Mucosa of rectum (tissue), 2 donors: ENCODE results near the gene CHMP2B.

ENCODE experiments used
- H3K27ac ChIP-seq, 2 donors: one replicate each; pipeline ENCODE4 v1.7.0; 2013; ENCODE audit warnings: inconsistent platforms in 2 of 2, low read depth in 2 of 2, low read length in 2 of 2
- H3K27me3 ChIP-seq, 2 donors: one replicate each; pipeline ENCODE4 v1.7.0; 2013; ENCODE audit warnings: low read length in 2 of 2; ENCODE audit not compliant: control insufficient read depth in 2 of 2, insufficient read depth in 2 of 2
- H3K36me3 ChIP-seq, 2 donors: one replicate each; pipeline ENCODE4 v1.7.0; 2013; ENCODE audit warnings: low read length in 2 of 2; ENCODE audit not compliant: control insufficient read depth in 2 of 2, insufficient read depth in 2 of 2
- H3K4me1 ChIP-seq, 2 donors: one replicate each; pipeline ENCODE4 v1.7.0; 2013; ENCODE audit warnings: low read length in 2 of 2, mild to moderate bottlenecking in 1 of 2; ENCODE audit not compliant: control insufficient read depth in 2 of 2, insufficient read depth in 2 of 2
- H3K4me3 ChIP-seq, 2 donors: one replicate each; pipeline ENCODE4 v1.7.0; 2013; ENCODE audit warnings: low read length in 2 of 2
- H3K9ac ChIP-seq, 2 donors: one replicate each; pipeline ENCODE4 v1.7.0; 2013; ENCODE audit warnings: low read length in 2 of 2, low read depth in 1 of 2, mild to moderate bottlenecking in 1 of 2
- H3K9me3 ChIP-seq, 2 donors: one replicate each; pipeline ENCODE4 v1.7.0; 2013; ENCODE audit warnings: low read length in 2 of 2; ENCODE audit not compliant: control insufficient read depth in 2 of 2
- donor health status: healthy.
- donor health status: Normal muscosa, but diverticular disease.

The CHMP2B gene

DNA sequence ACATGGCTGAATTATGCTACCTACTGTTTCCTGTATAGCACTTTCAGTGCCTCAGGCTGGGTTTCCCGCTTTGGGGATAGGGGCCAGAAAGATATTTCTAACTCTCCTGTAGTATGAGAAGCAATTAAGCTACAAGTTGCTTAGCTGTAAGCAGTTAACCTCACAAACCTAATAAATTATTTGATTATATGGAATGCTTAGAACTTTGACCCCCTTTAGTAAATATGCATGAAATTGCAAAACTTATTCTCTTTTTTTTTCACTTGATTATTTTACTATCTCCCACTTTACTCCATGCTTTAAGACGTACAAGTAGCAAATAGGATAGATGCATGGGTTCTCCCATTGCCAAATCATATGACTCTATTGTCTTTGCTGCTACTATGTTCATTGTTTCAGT is 27.5 kb upstream of the CHMP2B start:
- Histone ChIP-seq H3K4me3 (no peak overlapping the region), H3K9ac (no peak overlapping the region), H3K36me3 (no peaks in the 10 kb centered on the region), H3K4me1 (peaks cover 2 to 10% of the 10 kb centered on the region in 2 donors), H3K27ac (no peak overlapping the region), H3K9me3 (no peaks in the 10 kb centered on the region), H3K27me3 (no peaks in the 10 kb centered on the region)

DNA sequence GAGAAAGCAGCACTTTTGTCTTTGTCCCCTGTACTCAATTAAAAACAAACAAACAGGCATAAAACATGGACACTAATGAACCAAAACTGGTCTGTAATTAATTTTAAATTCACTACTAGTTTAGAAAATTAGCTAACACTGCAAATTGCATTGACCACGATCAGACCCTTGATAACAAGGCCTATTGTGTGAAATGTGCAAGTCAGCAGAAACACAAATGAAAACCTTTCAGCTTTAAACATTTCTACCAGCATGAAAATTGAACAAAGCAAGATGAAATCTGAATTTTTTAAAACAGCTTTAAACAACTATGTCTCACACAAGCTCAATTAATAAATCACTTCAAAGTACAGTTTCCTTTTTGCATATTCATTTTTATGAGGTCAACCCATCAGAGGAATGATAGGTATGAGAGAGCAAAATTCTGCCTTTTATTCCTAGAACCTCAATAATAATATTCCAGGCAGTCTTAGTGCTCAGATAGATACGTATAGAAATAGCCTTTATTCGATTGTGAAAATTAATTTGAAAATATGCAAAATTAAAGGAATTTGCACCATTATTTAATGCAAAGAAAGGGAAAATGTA is 27.0 kb upstream of the CHMP2B start:
- Histone ChIP-seq H3K4me3 (no peak overlapping the region), H3K27ac (no peak overlapping the region), H3K9ac (no peak overlapping the region), H3K9me3 (no peaks in the 10 kb centered on the region), H3K36me3 (no peaks in the 10 kb centered on the region), H3K27me3 (no peaks in the 10 kb centered on the region), H3K4me1 (peaks cover 2 to 10% of the 10 kb centered on the region in 2 donors)

DNA sequence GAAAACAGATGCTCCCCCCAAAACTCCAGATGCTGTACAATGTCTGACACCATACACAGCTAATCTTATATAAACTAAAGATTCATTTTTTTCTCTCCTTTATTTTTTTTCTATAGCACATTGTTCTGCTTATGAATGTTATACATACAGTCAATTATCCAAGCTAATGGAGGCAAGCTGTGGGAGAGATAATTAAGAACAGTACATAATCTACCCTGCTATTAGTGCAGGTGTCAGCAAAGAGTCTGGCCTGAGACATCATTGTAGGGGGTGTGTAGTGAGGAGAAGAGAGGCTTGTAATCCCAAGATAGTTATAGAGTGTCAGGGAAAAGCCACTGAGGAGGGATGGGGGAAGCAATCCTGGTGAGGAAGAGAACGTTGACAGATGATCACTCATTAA is 25.4 kb upstream of the CHMP2B start:
- no peaks in the 10 kb centered on the region for H3K27me3 ChIP-seq
- H3K9ac ChIP-seq = no peak overlapping the region
- no peaks in the 10 kb centered on the region for H3K36me3 ChIP-seq
- no peak overlapping the region for H3K4me3 ChIP-seq
- H3K4me1 ChIP-seq = peaks cover 2 to 10% of the 10 kb centered on the region in 2 donors
- no peaks in the 10 kb centered on the region for H3K9me3 ChIP-seq
- H3K27ac ChIP-seq = no peak overlapping the region

DNA sequence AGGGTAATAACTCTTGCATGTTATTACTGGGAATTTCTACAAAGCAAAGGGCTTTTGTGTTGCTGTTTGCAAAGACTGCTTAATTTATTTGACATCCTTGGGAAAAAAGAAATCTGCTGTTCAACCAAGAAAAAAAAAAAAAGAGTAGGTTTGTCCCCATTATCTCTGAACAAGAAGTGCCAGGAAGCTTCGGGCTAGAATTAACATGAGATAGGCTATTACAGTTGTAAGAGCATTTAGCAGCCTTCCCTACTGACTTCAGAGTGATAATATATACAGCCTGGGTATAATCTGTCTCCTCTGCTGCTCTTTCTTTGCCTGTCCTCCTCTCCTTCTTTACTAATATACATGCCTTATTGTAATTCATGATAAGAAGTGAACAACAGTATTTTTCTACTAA is 23.3 kb upstream of the CHMP2B start:
- no peaks in the 10 kb centered on the region for H3K9me3 ChIP-seq

DNA sequence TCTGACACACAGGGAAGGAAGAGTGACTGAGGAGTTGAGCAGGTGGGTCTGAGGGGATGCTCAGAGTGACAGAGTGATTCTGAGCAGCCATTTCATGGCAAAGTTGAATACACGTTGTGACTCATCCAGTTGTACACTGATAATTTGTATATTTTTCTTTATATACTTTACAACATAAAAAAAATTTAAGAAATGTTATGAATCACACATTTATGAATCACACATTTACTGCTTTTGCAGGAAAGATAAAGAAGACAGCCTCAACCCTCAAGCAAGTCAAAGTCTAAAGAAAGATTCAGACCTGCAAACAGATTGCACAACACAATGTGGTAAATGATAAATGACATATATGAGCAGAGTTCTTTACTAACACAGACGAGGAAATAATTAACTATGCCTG is 21.0 kb upstream of the CHMP2B start:
- no peaks in the 10 kb centered on the region for H3K36me3 ChIP-seq
- no peak overlapping the region for H3K9ac ChIP-seq
- peaks cover 0 to 4% of the 10 kb centered on the region in 2 donors for H3K4me1 ChIP-seq
- H3K27ac ChIP-seq = no peak overlapping the region
- H3K27me3 ChIP-seq = no peaks in the 10 kb centered on the region
- no peaks in the 10 kb centered on the region for H3K9me3 ChIP-seq
- H3K4me3 ChIP-seq = no peak overlapping the region

More for the DNA sequence above, 23.3 kb upstream of the CHMP2B start:
- no peak overlapping the region for H3K27ac ChIP-seq
- H3K4me1 ChIP-seq = peaks cover 0 to 4% of the 10 kb centered on the region in 2 donors
- H3K27me3 ChIP-seq = no peaks in the 10 kb centered on the region
- no peak overlapping the region for H3K9ac ChIP-seq
- H3K36me3 ChIP-seq = no peaks in the 10 kb centered on the region
- no peak overlapping the region for H3K4me3 ChIP-seq

DNA sequence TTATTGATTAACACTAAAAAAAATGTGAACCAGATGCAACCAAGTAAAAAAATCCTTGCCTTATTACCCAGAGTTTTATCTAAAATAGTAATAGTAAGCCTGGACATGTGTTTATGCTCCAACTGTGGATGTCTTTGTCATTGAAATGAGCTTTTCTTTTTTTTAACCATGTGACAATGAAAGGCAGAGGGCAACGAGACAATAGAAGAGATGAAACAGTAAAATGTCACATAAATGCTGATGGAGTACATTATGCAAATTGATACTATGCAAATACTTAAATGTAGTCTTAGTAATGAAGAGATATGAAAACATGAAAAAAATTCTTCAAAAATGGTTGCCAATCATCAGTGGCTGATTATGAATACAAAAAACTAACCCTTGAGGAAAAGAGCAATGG is 20.5 kb upstream of the CHMP2B start:
- Histone ChIP-seq H3K4me1 (peaks cover 0 to 4% of the 10 kb centered on the region in 2 donors), H3K36me3 (no peaks in the 10 kb centered on the region), H3K27me3 (no peaks in the 10 kb centered on the region), H3K9ac (no peak overlapping the region), H3K9me3 (no peaks in the 10 kb centered on the region), H3K4me3 (no peak overlapping the region), H3K27ac (peak overlapping the region in 1 of 2 donors; percentile 39)

DNA sequence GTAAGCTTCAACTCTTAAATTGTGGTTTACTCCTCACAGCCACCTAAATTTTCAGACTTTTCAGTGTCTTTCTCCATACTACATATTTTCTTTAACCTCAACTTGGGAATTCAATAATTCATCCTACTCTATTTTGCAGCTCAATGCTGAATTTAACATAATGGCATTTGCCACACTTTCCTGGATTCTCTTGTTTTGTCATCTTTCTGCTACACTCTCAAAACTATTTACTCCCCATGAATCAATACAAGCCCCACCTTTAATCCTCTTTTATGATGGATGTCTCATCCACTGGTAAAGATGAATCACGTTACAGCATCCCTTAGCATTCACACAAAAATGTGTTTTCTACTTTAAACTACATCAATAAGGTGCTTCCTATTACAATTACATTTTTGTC is 19.6 kb upstream of the CHMP2B start:
- no peak overlapping the region for H3K9ac ChIP-seq
- no peak overlapping the region for H3K4me3 ChIP-seq
- H3K4me1 ChIP-seq = peaks cover 0 to 4% of the 10 kb centered on the region in 2 donors
- no peaks in the 10 kb centered on the region for H3K27me3 ChIP-seq
- H3K9me3 ChIP-seq = no peaks in the 10 kb centered on the region
- no peaks in the 10 kb centered on the region for H3K36me3 ChIP-seq
- H3K27ac ChIP-seq = no peak overlapping the region

- no peaks in the 10 kb centered on the region for H3K9me3 ChIP-seq
- no peaks in the 10 kb centered on the region for H3K36me3 ChIP-seq
- H3K4me1 ChIP-seq = peaks cover 0 to 4% of the 10 kb centered on the region in 2 donors
- H3K4me3 ChIP-seq = no peak overlapping the region
- no peak overlapping the region for H3K27ac ChIP-seq
- H3K9ac ChIP-seq = no peak overlapping the region
- H3K27me3 ChIP-seq = no peaks in the 10 kb centered on the region
These were observed 18.0 kb upstream of the CHMP2B start for GRCh38 chr3:87209111-87209510.

- H3K27me3 ChIP-seq = peaks cover 0 to 1% of the 10 kb centered on the region in 2 donors
- no peak overlapping the region for H3K4me3 ChIP-seq
- H3K36me3 ChIP-seq = no peaks in the 10 kb centered on the region
These were observed 8.5 kb upstream of the CHMP2B start for GRCh38 chr3:87218560-87218959.

DNA sequence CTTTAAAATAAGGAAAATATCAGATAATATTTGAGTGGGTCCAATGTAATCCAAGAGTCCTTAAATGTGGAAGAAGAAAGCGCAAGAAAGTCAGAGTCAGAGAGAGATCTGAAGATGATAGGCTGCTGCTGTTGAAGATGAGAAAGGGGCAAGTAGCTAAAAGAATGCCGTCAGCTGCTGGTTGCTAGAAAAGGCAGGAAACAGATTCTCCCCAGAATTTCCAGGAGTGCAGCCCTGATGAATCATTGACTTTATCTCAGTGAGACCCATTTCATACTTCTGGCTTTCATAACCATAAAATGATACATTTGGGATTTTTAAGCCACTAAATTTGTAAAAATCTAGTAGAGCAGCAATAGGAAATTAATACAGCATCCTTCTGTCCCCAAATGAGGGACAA is 7.5 kb upstream of the CHMP2B start:
- no peak overlapping the region for H3K4me3 ChIP-seq
- no peaks in the 10 kb centered on the region for H3K9me3 ChIP-seq
- H3K4me1 ChIP-seq = no peaks in the 10 kb centered on the region
- H3K36me3 ChIP-seq = no peaks in the 10 kb centered on the region
- no peak overlapping the region for H3K27ac ChIP-seq
- peaks cover 0 to 1% of the 10 kb centered on the region in 2 donors for H3K27me3 ChIP-seq
- H3K9ac ChIP-seq = no peak overlapping the region

More at GRCh38 chr3:87218560-87218959, 8.5 kb upstream of the CHMP2B start:
- Histone ChIP-seq H3K4me1 (no peaks in the 10 kb centered on the region), H3K9me3 (no peaks in the 10 kb centered on the region), H3K9ac (no peak overlapping the region), H3K27ac (no peak overlapping the region)

DNA sequence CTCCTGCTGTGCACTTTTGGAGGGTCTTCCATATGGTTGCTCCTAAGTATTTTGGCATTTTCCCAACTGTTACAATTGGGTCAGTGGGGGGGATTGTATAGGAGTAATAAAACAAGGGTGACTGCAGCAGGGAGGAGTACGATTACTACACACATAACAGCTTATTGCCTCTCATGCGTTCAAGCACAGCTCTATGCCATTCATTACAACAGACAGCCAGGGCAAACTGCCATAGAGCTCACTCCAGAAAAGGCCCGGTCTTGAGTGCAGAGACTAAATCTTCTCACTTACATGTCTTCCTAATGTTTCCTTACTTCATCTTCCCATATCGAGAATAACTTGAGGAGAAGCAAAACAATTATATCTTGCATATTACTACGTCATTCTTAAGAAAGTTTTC is 1.4 kb upstream of the CHMP2B start:
- peaks cover 0 to 1% of the 10 kb centered on the region in 2 donors for H3K27me3 ChIP-seq
- no peaks in the 10 kb centered on the region for H3K36me3 ChIP-seq
- H3K4me3 ChIP-seq = no peak overlapping the region
- H3K9ac ChIP-seq = no peak overlapping the region
- peaks cover 9 to 12% of the 10 kb centered on the region in 2 donors for H3K4me1 ChIP-seq
- H3K9me3 ChIP-seq = no peaks in the 10 kb centered on the region
- H3K27ac ChIP-seq = no peak overlapping the region
